HepG2 (cell line): ENCODE results near the gene CSF1R. TPM values are rescaled to one million over a fixed set of nuclear protein-coding genes. Genes with fewer than 3 reads are reported as not detected.

Source experiments
- ATAC-seq: fragments of 200-7000 bp; cut with Tn5 transposase; 3 replicates; pipeline ENCODE4 v1.9.1; 2020; ENCODE audit warnings: mild to moderate bottlenecking, moderate library complexity
- BruUV-seq: library from RNA; stranded (reverse); fragments of 400-500 nt; replicated peaks from 2 replicates; lab custom pipeline; 2021; lab: Mats Ljungman, UMichigan
- CTCF ChIA-PET: fragments of 300-600 bp; formaldehyde crosslinking; extraction: SDS; loops from one replicate; lab custom pipeline; 2021; ENCODE audit warnings: low total read pairs, inconsistent platforms, low intra/inter-chr PET ratio; lab: Yijun Ruan, JAX
- POLR2A ChIA-PET: fragments of 350-600 bp; sonication (Branson Sonifier 250); formaldehyde crosslinking; loops from one replicate; lab custom pipeline; 2020; ENCODE audit warnings: antibody characterized with exemption, inconsistent platforms; lab: Yijun Ruan, JAX
- DNase-seq: peaks from one replicate; pipeline ENCODE4 v3.0.0-alpha.2; 2015; ENCODE audit warnings: low spot score
- FAIRE-seq: peaks from 3 replicates; lab custom pipeline; 2011; peaks lifted over from hg19 to GRCh38; lab: Jason Lieb, UNC
- H2AFZ ChIP-seq: one replicate; pipeline ENCODE4 v1.6.1; 2011; ENCODE audit warnings: low read length, inconsistent platforms
- H3K27ac ChIP-seq: fragments of 300-600 bp; 3 replicates; pipeline ENCODE4 v1.8.0; 2011; ENCODE audit warnings: mixed run types, mild to moderate bottlenecking, mixed read lengths, low read length, inconsistent platforms; ENCODE audit not compliant: insufficient read depth; ENCODE audit errors: extremely low read length
- H3K27me3 ChIP-seq, 2 experiments: fragments of 200-600 bp in 1 of 2; 2 replicates in 1 of 2; 3 replicates in 1 of 2; pipeline versions ENCODE4 v1.6.0 to v1.8.0; 2011; ENCODE audit warnings: low read length in 2 of 2, mild to moderate bottlenecking in 2 of 2, moderate library complexity in 2 of 2, inconsistent platforms in 1 of 2; ENCODE audit not compliant: insufficient read depth in 2 of 2, control insufficient read depth in 1 of 2
- H3K36me3 ChIP-seq, 2 experiments: fragments of 200-600 bp in 1 of 2; replicated peaks in 1 of 2; 2 replicates in 1 of 2; 3 replicates in 1 of 2; pipeline versions ENCODE4 v1.5.1 to v1.8.0; 2011; ENCODE audit warnings: low read length in 2 of 2, inconsistent platforms in 1 of 2; ENCODE audit not compliant: insufficient read depth in 2 of 2, control insufficient read depth in 1 of 2
- H3K4me1 ChIP-seq: 2 replicates; pipeline ENCODE4 v1.5.1; 2012; ENCODE audit warnings: low read length, inconsistent platforms; ENCODE audit not compliant: insufficient read depth
- H3K4me2 ChIP-seq: 2 replicates; pipeline ENCODE4 v1.6.0; 2011; ENCODE audit warnings: low read depth, low read length, inconsistent platforms
- H3K4me3 ChIP-seq, 3 experiments: fragments of 200-600 bp in 1 of 3; sonication (generic), shearing (Covaris generic) in 1 of 3; replicated peaks in 1 of 3; 2 replicates each; pipeline ENCODE4 v1.5.1; 2011 to 2016; ENCODE audit warnings: low read length in 3 of 3, inconsistent platforms in 2 of 3, low read depth in 2 of 3, mild to moderate bottlenecking in 2 of 3, control low read depth in 1 of 3, mixed read lengths in 1 of 3; ENCODE audit not compliant: insufficient read depth in 1 of 3
- H3K79me2 ChIP-seq: one replicate; pipeline ENCODE4 v1.6.1; 2011; ENCODE audit warnings: low read length, inconsistent platforms; ENCODE audit not compliant: insufficient read depth
- H3K9ac ChIP-seq: 2 replicates; pipeline ENCODE4 v1.6.0; 2011; ENCODE audit warnings: mild to moderate bottlenecking, low read depth, low read length, inconsistent platforms; ENCODE audit not compliant: insufficient read depth
- H3K9me3 ChIP-seq: 2 replicates; pipeline ENCODE4 v1.5.1; 2012; ENCODE audit warnings: mild to moderate bottlenecking, low read length
- H4K20me1 ChIP-seq: 2 replicates; pipeline ENCODE4 v1.6.0; 2011; ENCODE audit warnings: inconsistent platforms, mild to moderate bottlenecking, low read length, moderate library complexity; ENCODE audit not compliant: insufficient read depth
- CAMTA2 ChIP-seq: sonication (generic); formaldehyde crosslinking; IDR thresholded peaks from 2 replicates; pipeline ENCODE4 v1.4.0; 2020; ENCODE audit warnings: mild to moderate bottlenecking, missing genetic modification reagents, borderline replicate concordance
- DMTF1 ChIP-seq: sonication (generic); formaldehyde crosslinking; IDR thresholded peaks from 2 replicates; pipeline ENCODE4 v1.4.0; 2020; ENCODE audit warnings: mild to moderate bottlenecking, missing genetic modification reagents
- GATA4 ChIP-seq: sonication (generic); IDR thresholded peaks from 2 replicates; pipeline ENCODE4 v1.6.1; 2016; ENCODE audit warnings: antibody characterized with exemption, low read depth, borderline replicate concordance
- MNT ChIP-seq: fragments of 450-650 bp; IDR thresholded peaks from 2 replicates; pipeline ENCODE4 v1.6.1; 2016
- NCOA1 ChIP-seq: sonication (generic); formaldehyde crosslinking; IDR thresholded peaks from 2 replicates; pipeline ENCODE4 v1.9.0; 2021; ENCODE audit warnings: missing genetic modification reagents
- POGK ChIP-seq: sonication (generic); formaldehyde crosslinking; conservative IDR thresholded peaks from 2 replicates; pipeline ENCODE4 v1.8.0; 2022; ENCODE audit warnings: mild to moderate bottlenecking, moderate library complexity, missing genetic modification reagents
- ZNF234 ChIP-seq: sonication (generic); formaldehyde crosslinking; conservative IDR thresholded peaks from 2 replicates; pipeline ENCODE4 v1.5.1; 2020; ENCODE audit warnings: mild to moderate bottlenecking, missing genetic modification reagents
- WGBS: methylation state at CpG from one replicate; pipeline ENCODE4 v1.1.6; 2017; ENCODE audit warnings: low lambda C conversion rate; 5-methylcytosine and 5-hydroxymethylcytosine counted together
- in situ Hi-C: cut with HindIII; loops from 2 replicates; pipeline ENCODE4 v1.10.0; 2017; ENCODE audit warnings: low pct_unique_long_range_greater_than_20kb; ENCODE audit not compliant: extremely low pct_ligation_motif_present
- intact Hi-C: fragments of 100-400 bp; cut with micrococcal nuclease; formaldehyde crosslinking; loops from one replicate; pipeline ENCODE4 v1.10.0; 2022; ENCODE audit not compliant: unreplicated experiment
- polyA plus RNA-seq, 8 experiments: library from polyadenylated mRNA; depleted of rRNA in 3 of 8; stranded (reverse) in 7 of 8; unstranded in 1 of 8; fragments of >200 nt; fragmentation: Illumina TruSeq in 4 of 8; extraction: Trizol in 4 of 8; gene quantifications; 2 replicates each; pipeline versions ENCODE4 v1.2.1 to v1.2.3, GENCODE V29; 2011 to 2016; ENCODE audit warnings: low read depth in 4 of 8, missing spikeins in 1 of 8, mixed read lengths in 1 of 8; ENCODE audit not compliant: insufficient read depth in 1 of 8
- total RNA-seq, 5 experiments: library from RNA; depleted of rRNA; stranded (reverse); fragments of >200 nt; fragmentation: Illumina TruSeq; extraction: Trizol; gene quantifications; 2 replicates each; pipeline ENCODE4 v1.2.3, GENCODE V29; 2016; ENCODE audit warnings: low read depth in 1 of 5

CSF1R gene
- total and polyA plus RNA-seq, 2 of the 13 experiments (the other 11 are each of a cell fraction or from before 2014, with no cell fraction given), result 0.01 TPM; not detected in 1

- H3K9me3 ChIP-seq, result no peaks in the 10 kb centered on the region
- H3K4me3 ChIP-seq, result no peak overlapping the region
- TF ChIP-seq GATA4, result no peak
- TF ChIP-seq, all 625 proteins: peak for 0
- no peak for DNase-seq
- 3% methylated on average over 2 of the region's 2 CpGs for WGBS
- H3K4me2 ChIP-seq, result no peak overlapping the region
- no peaks in the 10 kb centered on the region for H3K36me3 ChIP-seq
- BruUV-seq, result no TSS peak
- no peak overlapping the region for H3K9ac ChIP-seq
- ChIA-PET CTCF (no interaction called here), POLR2A (no interaction called here)
- intact Hi-C loops (no loop called here), in situ Hi-C loops (no loop called here)
- ATAC-seq, result no peak
- H3K27me3 ChIP-seq, result peaks cover 3 to 31% of the 10 kb centered on the region in 2 experiments; a peak in 4 of 5 replicates
- H3K4me1 ChIP-seq, result peaks cover 9% of the 10 kb centered on the region
- no peak overlapping the region for H2AFZ ChIP-seq
- no peaks in the 10 kb centered on the region for H3K79me2 ChIP-seq
- H4K20me1 ChIP-seq, result no peaks in the 10 kb centered on the region
- FAIRE-seq, result no peak
- H3K27ac ChIP-seq, result no peak overlapping the region
Observed at GRCh38 chr5:150062216-150062922, 24.0 kb downstream of the CSF1R start.

GRCh38 chr5:150061538-150061995 lies 24.8 kb downstream of the CSF1R start:
- intact Hi-C loops (no loop called here), in situ Hi-C loops (no loop called here)
- no peak overlapping the region for H2AFZ ChIP-seq
- H3K4me1 ChIP-seq, result peaks cover 9% of the 10 kb centered on the region
- no peak for ATAC-seq
- H3K9me3 ChIP-seq, result no peaks in the 10 kb centered on the region
- TF ChIP-seq NCOA1 (CRISPR knock-in tag) (no peak), ZNF234 (CRISPR knock-in tag) (no peak), POGK (no peak), CAMTA2 (CRISPR knock-in tag) (no peak), DMTF1 (CRISPR knock-in tag) (no peak), MNT (no peak)
- no peaks in the 10 kb centered on the region for H4K20me1 ChIP-seq
- H3K9ac ChIP-seq, result no peak overlapping the region
- peaks cover 3 to 30% of the 10 kb centered on the region in 2 experiments; a peak in 4 of 5 replicates for H3K27me3 ChIP-seq
- H3K4me3 ChIP-seq, result no peak overlapping the region
- no peak for DNase-seq
- no peaks in the 10 kb centered on the region for H3K79me2 ChIP-seq
- no peak overlapping the region for H3K27ac ChIP-seq
- WGBS, result 67% methylated on average over 4 of the region's 12 CpGs
- ChIA-PET CTCF (no interaction called here), POLR2A (interaction anchor here (0.7 kb wide), 1 partner anchor 61 kb away, joined by 5 read pairs; the partner anchor contains the start of gene TIGD6)
- no peak for FAIRE-seq
- H3K36me3 ChIP-seq, result no peaks in the 10 kb centered on the region
- no TSS peak for BruUV-seq
- no peak overlapping the region for H3K4me2 ChIP-seq
